Raji (cell line): ENCODE measurements around the gene ZNF438.

Experiments
- POLR2A ChIP-seq: IDR thresholded peaks from 2 replicates; pipeline ENCODE4 v1.6.1; 2011; ENCODE audit warnings: low read depth, low read length, control low read depth; ENCODE audit not compliant: insufficient read depth

The ZNF438 gene

GRCh38 chr10:31062856-31063255 is 31.2 kb upstream of the ZNF438 start:
- TF ChIP-seq POLR2A = no peak

GRCh38 chr10:31061941-31062340 is 30.3 kb upstream of the ZNF438 start:
- TF ChIP-seq POLR2A = no peak

- no peak for TF ChIP-seq POLR2A
Observed at GRCh38 chr10:31058795-31059703, 27.4 kb upstream of the ZNF438 start.

- TF ChIP-seq POLR2A = no peak
Observed at GRCh38 chr10:31055573-31056251, 24.0 kb upstream of the ZNF438 start.

GRCh38 chr10:31051703-31052102 is 20.0 kb upstream of the ZNF438 start:
- no peak for TF ChIP-seq POLR2A

GRCh38 chr10:31042670-31043069 is 11.0 kb upstream of the ZNF438 start:
- TF ChIP-seq POLR2A = no peak

GRCh38 chr10:31041011-31041410 is 9.3 kb upstream of the ZNF438 start:
- no peak for TF ChIP-seq POLR2A

GRCh38 chr10:31037749-31038148 is 6.1 kb upstream of the ZNF438 start:
- no peak for TF ChIP-seq POLR2A

- TF ChIP-seq POLR2A = no peak
Observed at GRCh38 chr10:31036209-31036608, 4.5 kb upstream of the ZNF438 start.

- TF ChIP-seq POLR2A = no peak
Observed at GRCh38 chr10:31035266-31035798, 3.7 kb upstream of the ZNF438 start.

- no peak for TF ChIP-seq POLR2A
Observed at GRCh38 chr10:31034098-31034909, 2.6 kb upstream of the ZNF438 start.

- no peak for TF ChIP-seq POLR2A
Observed at GRCh38 chr10:31033147-31033546, 1.5 kb upstream of the ZNF438 start.

GRCh38 chr10:31032258-31033132 is 830 bp upstream of the ZNF438 start:
- peak; percentile 71 for TF ChIP-seq POLR2A

GRCh38 chr10:31031205-31031557 is 484 bp downstream of the ZNF438 start:
- no peak for TF ChIP-seq POLR2A
